Calu3 (cell line): Measurements from ENCODE around the gene MFNG. TPM values are rescaled to one million over a fixed set of nuclear protein-coding genes. Genes with fewer than 3 reads are reported as not detected.

ENCODE experiments used
- BruUV-seq: library from RNA; stranded (reverse); fragments of 400-500 nt; replicated peaks from 2 replicates; lab custom pipeline; 2021; lab: Mats Ljungman, UMichigan
- CTCF ChIA-PET: fragments of 300-600 bp; sonication (Branson Sonifier 250); formaldehyde crosslinking; loops from one replicate; lab custom pipeline; 2022; ENCODE audit warnings: antibody characterized with exemption; lab: Charles Lee
- DNase-seq: peaks from one replicate; pipeline ENCODE4 v3.0.0; 2022
- H3K27ac Mint-ChIP-seq: one replicate; pipeline ENCODE4 v1.8.0; 2022; ENCODE audit warnings: mixed read lengths; ENCODE audit not compliant: unreplicated experiment
- H3K27me3 Mint-ChIP-seq: one replicate; pipeline ENCODE4 v1.8.0; 2022; ENCODE audit warnings: mixed read lengths; ENCODE audit not compliant: unreplicated experiment
- H3K36me3 Mint-ChIP-seq: one replicate; pipeline ENCODE4 v1.8.0; 2022; ENCODE audit warnings: mild to moderate bottlenecking, moderate library complexity, mixed read lengths; ENCODE audit not compliant: insufficient read depth, unreplicated experiment
- H3K4me1 Mint-ChIP-seq: one replicate; pipeline ENCODE4 v1.8.0; 2022; ENCODE audit warnings: mild to moderate bottlenecking, low read depth, mixed read lengths; ENCODE audit not compliant: unreplicated experiment
- H3K4me3 Mint-ChIP-seq: one replicate; pipeline ENCODE4 v1.8.0; 2022; ENCODE audit warnings: mild to moderate bottlenecking, low read depth, moderate library complexity, mixed read lengths; ENCODE audit not compliant: unreplicated experiment
- H3K9me3 Mint-ChIP-seq: one replicate; pipeline ENCODE4 v1.8.0; 2022; ENCODE audit warnings: low read depth, mixed read lengths; ENCODE audit not compliant: unreplicated experiment
- intact Hi-C: fragments of 100-400 bp; cut with micrococcal nuclease; formaldehyde crosslinking; loops from one replicate; pipeline ENCODE4 v1.10.0; 2022; ENCODE audit not compliant: unreplicated experiment
- total RNA-seq: library from RNA; stranded (reverse); gene quantifications from 2 replicates; pipeline ENCODE4 v1.2.3, GENCODE V29; 2022
- TF ChIP-seq, protein P1 (sequence below): fragments of 200-600 bp; IDR thresholded peaks from one replicate; pipeline ENCODE4 v1.8.0; 2022; ENCODE audit warnings: antibody characterized with exemption; ENCODE audit not compliant: unreplicated experiment

MFNG gene
- total RNA-seq, 1 experiment from 2014 or later, result 22.1 TPM

DNA sequence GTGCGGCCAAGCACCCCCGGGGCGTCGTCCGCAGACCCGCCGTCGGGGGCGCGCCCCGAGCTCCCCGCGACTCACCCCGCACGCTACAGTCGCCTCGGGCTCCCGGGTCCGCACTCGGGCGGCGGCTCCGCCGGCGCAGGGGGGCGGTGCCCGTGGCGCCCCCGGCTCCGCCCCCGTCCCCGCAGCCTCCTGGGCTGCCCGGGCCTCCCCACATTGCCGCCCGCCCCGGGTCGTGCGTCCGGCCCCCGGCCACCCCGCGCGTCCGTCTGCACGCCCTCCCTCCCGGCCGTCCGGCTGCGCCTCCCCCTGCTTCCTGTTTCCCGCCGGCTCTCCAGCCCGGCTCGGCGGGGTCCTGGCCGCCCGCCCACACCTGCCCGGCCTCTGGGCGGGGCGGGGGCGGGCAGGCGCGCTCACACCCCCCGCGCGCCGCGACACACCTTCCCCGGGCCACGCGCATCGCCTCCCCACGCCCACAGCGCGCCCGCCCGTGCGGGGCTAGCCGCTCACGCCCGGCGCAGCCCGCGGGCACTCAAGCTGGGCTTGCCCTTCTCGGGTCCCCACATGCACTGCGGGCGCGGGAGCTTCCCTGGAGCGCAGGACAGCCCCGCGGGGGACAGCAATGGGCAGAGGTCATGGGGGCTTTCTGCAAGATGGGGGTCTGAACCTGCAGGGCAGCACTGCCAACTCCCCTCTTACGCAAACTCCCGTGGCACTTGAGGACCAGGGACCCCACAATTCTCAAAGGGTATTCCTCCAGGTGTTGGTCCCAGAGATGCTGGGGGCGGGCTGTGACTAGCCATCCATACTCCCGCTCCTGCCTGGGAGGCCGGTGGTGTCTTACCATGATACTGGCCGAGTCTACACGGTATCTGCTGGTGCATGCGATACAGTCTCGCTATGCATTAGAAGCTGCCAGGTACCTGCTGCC is 33.3 kb upstream of the MFNG start, which contains the start of gene CARD10:
CARD10 (minus strand) TSS at position 148 of the 928 bp plus-strand sequence. CDS start 215 bp downstream, outside the sequence.
- peak; percentile 75 for DNase-seq
- Mint-ChIP-seq H3K27ac (peak within 1 kb of the TSS; percentile 81), H3K9me3 (peaks cover 2% of the 10 kb centered on the region), H3K4me1 (peaks cover 25% of the 10 kb centered on the region), H3K27me3 (no peaks in the 10 kb centered on the region), H3K4me3 (peak within 1 kb of the TSS; percentile 85), H3K36me3 (peaks cover 60% of the 10 kb centered on the region)
- CTCF ChIA-PET, result interaction anchor here (0.9 to 1.3 kb wide), 2 partner anchors 47 to 62 kb away, joined by 3 read pairs; no protein-coding TSS in a partner anchor
- intact Hi-C loops, result no loop called here
- BruUV-seq, result no TSS peak
- TF ChIP-seq, protein P1, sequence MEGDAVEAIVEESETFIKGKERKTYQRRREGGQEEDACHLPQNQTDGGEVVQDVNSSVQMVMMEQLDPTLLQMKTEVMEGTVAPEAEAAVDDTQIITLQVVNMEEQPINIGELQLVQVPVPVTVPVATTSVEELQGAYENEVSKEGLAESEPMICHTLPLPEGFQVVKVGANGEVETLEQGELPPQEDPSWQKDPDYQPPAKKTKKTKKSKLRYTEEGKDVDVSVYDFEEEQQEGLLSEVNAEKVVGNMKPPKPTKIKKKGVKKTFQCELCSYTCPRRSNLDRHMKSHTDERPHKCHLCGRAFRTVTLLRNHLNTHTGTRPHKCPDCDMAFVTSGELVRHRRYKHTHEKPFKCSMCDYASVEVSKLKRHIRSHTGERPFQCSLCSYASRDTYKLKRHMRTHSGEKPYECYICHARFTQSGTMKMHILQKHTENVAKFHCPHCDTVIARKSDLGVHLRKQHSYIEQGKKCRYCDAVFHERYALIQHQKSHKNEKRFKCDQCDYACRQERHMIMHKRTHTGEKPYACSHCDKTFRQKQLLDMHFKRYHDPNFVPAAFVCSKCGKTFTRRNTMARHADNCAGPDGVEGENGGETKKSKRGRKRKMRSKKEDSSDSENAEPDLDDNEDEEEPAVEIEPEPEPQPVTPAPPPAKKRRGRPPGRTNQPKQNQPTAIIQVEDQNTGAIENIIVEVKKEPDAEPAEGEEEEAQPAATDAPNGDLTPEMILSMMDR, result no peak

DNA sequence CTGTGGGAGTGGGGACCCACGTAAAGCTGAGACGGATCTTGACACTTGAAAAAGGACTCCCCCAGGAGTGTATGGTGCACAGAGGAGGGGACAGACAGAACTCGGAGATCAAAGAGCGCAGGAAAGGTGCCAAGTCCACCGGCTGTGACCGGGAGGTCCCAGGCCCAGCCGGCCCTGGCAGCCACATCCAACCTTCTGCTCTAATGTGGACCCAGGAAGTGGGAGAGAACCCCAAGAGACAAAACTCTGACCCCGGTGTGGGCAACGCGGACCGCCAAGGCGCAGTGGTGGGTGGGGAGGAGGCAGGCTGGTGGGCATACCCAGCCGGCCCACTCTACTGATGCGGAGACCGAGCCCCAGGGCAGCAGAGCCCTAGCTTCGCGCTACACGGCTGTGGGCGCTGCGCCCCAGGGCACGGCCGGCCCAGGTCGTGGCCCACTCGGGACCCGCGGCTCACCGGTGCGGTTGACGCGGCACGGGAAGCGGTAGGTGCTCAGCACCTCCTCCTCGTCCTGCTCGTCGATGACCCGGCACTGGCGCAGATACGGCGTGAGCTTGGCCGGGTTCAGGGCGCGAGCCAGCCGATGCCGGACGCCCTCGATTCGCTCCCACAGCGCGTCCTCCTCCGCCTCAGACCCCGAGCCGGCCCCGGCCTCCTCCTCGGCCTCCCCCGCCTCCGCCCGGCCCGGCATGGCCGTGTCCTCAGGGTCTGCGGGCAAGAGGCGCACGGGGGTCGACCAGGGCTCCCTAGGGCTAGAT is 32.5 kb upstream of the MFNG start:
- DNase-seq, result no peak
- intact Hi-C loops, result no loop called here
- H3K27ac Mint-ChIP-seq, result peak overlapping the region; percentile 81
- CTCF ChIA-PET, result no interaction called here
- peaks cover 2% of the 10 kb centered on the region for H3K9me3 Mint-ChIP-seq
- TF ChIP-seq, protein P1, result no peak
- BruUV-seq, result no TSS peak
- H3K4me1 Mint-ChIP-seq, result peaks cover 31% of the 10 kb centered on the region
- peak overlapping the region; percentile 85 for H3K4me3 Mint-ChIP-seq
- peaks cover 65% of the 10 kb centered on the region for H3K36me3 Mint-ChIP-seq
- no peaks in the 10 kb centered on the region for H3K27me3 Mint-ChIP-seq

DNA sequence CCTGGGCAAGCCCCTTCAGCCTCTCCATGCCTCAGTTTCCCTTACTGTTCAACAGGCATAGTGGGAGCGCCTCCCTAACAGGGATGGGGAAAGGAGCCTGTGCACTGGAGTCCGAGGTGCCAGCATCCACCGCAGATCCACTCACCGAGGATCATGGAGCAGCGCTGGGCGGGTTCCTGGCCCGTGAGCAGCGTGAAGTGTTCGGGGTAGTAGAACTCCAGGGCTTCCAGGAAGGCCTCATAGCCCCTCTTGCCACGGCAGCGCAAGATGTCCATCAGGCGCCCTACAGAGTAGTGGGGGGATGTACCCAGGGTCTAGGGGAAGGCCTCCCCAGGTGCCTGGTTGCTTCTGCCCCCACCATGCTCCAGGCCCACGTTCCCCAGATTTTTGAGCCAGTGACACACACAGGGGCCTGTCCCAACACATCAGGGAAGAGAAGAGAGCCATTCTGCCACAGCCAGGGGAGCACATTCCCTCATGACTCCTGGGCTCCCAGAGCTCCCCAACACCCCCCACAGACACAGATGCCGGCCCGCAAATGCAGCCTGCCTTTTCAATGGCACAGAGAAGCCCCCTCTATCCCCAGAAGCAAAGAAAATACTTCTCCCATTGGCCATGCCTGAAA is 31.8 kb upstream of the MFNG start:
- no peak for DNase-seq
- intact Hi-C loops, result no loop called here
- H3K4me3 Mint-ChIP-seq, result peak overlapping the region; percentile 85
- no TSS peak for BruUV-seq
- H3K9me3 Mint-ChIP-seq, result peaks cover 2% of the 10 kb centered on the region
- peaks cover 73% of the 10 kb centered on the region for H3K36me3 Mint-ChIP-seq
- peaks cover 32% of the 10 kb centered on the region for H3K4me1 Mint-ChIP-seq
- peak overlapping the region; percentile 81 for H3K27ac Mint-ChIP-seq
- H3K27me3 Mint-ChIP-seq, result no peaks in the 10 kb centered on the region
- CTCF ChIA-PET, result no interaction called here
- TF ChIP-seq, protein P1, result no peak

DNA sequence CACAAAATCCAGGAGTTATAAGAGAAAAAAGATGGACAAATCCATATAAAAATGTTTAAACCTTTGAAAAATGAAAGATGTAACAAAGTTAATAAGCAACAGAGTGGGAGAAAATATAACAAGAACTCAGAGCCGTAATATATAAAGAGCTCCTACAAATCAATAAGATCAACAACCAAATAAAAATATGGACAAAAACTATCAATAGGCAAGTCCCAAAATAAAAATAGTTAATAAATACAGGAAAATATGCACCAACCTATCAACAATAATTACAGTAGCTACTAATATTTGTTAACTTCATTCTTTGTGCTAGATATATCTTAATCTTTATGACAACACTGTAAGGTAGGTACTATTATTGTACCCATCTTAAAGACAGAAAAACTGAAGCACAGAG is 30.3 kb upstream of the MFNG start:
- intact Hi-C loops, result no loop called here
- peaks cover 2% of the 10 kb centered on the region for H3K9me3 Mint-ChIP-seq
- peaks cover 43% of the 10 kb centered on the region for H3K4me1 Mint-ChIP-seq
- BruUV-seq, result no TSS peak
- CTCF ChIA-PET, result no interaction called here
- peaks cover 88% of the 10 kb centered on the region for H3K36me3 Mint-ChIP-seq
- H3K4me3 Mint-ChIP-seq, result no peak overlapping the region
- TF ChIP-seq, protein P1, result no peak
- no peak overlapping the region for H3K27ac Mint-ChIP-seq
- DNase-seq, result no peak
- H3K27me3 Mint-ChIP-seq, result no peaks in the 10 kb centered on the region
